Measurements from ENCODE around the gene SOHLH1.

The SOHLH1 gene, protein sequence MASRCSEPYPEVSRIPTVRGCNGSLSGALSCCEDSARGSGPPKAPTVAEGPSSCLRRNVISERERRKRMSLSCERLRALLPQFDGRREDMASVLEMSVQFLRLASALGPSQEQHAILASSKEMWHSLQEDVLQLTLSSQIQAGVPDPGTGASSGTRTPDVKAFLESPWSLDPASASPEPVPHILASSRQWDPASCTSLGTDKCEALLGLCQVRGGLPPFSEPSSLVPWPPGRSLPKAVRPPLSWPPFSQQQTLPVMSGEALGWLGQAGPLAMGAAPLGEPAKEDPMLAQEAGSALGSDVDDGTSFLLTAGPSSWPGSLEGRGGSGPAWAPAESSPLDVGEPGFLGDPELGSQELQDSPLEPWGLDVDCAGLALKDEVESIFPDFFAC

GRCh38 chr9:135699440-135699839, at the start of gene SOHLH1:
TSS of gene SOHLH1 (minus strand) at chr9:135699481. CDS start at chr9:135699467, 14 bp downstream.
- no peak for FAIRE-seq
- no peak for DNase-seq (ENCODE audit: insufficient read length, low spot score)
- no peak for TF ChIP-seq CTCF (IDR thresholded peaks at IDR 0.05; ENCODE audit: insufficient read depth, missing control alignments)

DNA sequence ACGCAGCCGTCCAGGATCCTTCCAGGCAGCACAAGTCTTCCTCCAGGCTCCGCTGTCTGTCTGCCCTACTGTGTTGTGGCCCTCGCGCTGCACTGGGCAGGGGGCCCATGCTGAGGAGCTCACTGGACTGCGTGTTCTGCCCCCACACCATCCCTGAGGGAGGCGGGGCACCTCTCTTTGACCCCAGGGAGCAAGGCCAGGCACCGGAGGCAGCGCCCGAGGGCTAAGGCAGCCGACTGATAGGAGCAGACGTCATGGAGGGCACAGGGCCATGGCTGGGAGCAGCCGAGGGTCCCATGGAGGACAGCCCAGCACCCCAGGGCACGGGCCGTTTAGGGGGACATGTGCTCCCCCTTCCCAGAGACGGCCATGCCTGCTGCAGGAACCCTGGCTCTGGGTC, 49.4 kb upstream of the SOHLH1 start:
- no peak for TF ChIP-seq CTCF (IDR thresholded peaks at IDR 0.05; ENCODE audit: insufficient read depth, missing control alignments)
- no peak for FAIRE-seq
- DNase-seq (ENCODE audit: insufficient read length, low spot score), result no peak

DNA sequence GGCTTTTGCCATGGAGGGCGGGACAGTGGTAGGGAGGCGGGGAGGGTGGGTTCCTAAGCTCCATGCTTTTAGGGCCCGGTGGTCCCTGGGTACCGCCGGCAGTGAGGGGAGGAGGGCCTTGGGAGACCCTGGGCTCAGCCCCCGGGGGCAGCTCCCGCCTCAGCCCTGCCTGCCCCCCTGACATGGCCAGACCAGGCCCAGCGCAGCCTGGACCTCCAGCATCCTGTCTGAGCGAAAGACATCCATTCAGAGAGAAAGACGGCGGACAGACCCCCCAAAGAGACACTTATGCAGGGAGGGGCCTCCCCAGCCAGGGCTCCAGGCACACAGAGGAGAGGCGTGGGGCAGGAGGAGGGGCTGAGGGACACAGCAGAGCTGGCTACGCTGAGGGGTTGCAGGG, 48.0 kb upstream of the SOHLH1 start:
- DNase-seq (ENCODE audit: insufficient read length, low spot score) (no peak), FAIRE-seq (no peak)
- TF ChIP-seq CTCF (IDR thresholded peaks at IDR 0.05; ENCODE audit: insufficient read depth, missing control alignments), result no peak

GRCh38 chr9:135746565-135746964, 47.3 kb upstream of the SOHLH1 start:
- no peak for FAIRE-seq
- no peak for DNase-seq (ENCODE audit: insufficient read length, low spot score)
- no peak for TF ChIP-seq CTCF (IDR thresholded peaks at IDR 0.05; ENCODE audit: insufficient read depth, missing control alignments)

DNA sequence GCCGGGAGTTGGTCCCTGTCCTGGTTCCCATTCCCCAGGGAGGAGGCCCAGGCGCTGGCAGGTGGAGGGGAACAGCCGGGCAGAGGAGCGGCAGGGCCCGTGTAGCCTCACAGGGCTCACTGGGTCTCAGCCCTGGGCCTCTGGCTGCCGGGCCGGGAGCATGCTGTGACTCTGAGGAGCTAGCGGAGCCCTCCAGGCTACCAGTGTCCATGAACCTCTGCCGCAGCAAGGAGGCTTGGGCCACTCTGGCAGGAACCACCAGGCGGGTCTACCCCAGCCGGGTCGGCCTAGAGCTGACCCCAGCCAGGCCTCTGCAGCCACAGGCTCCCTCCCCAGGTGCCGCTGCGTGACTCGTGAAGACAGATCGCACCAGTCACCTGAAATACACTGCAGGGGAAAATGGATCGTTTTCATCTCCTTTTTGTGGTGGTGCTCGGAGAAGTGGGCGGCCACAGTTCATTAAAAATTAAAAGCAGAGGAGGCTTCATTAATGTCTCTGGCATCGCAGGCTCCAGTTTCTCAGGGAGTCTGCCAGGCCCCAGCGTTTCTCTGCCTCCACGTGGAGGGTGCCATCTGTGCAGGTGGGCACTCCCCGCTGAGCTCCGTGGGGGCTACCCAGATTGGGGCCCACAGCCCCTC, 46.5 kb upstream of the SOHLH1 start:
- TF ChIP-seq CTCF (IDR thresholded peaks at IDR 0.05; ENCODE audit: insufficient read depth, missing control alignments), result no peak
- DNase-seq (ENCODE audit: insufficient read length, low spot score) (no peak), FAIRE-seq (no peak)

- no peak for DNase-seq (ENCODE audit: insufficient read length, low spot score)
Measured at GRCh38 chr9:135745189-135745588, 45.9 kb upstream of the SOHLH1 start.

More at GRCh38 chr9:135745189-135745588, 45.9 kb upstream of the SOHLH1 start:
- no peak for TF ChIP-seq CTCF (IDR thresholded peaks at IDR 0.05; ENCODE audit: insufficient read depth, missing control alignments)
- no peak for FAIRE-seq
